HepG2 (cell line): ENCODE results near the gene SLC6A17. TPM values are rescaled to one million over a fixed set of nuclear protein-coding genes. Genes with fewer than 3 reads are reported as not detected.

Source experiments
- ATAC-seq: fragments of 200-7000 bp; cut with Tn5 transposase; 3 replicates; pipeline ENCODE4 v1.9.1; 2020; ENCODE audit warnings: mild to moderate bottlenecking, moderate library complexity
- BruUV-seq: library from RNA; stranded (reverse); fragments of 400-500 nt; replicated peaks from 2 replicates; lab custom pipeline; 2021; lab: Mats Ljungman, UMichigan
- CTCF ChIA-PET: fragments of 300-600 bp; formaldehyde crosslinking; extraction: SDS; loops from one replicate; lab custom pipeline; 2021; ENCODE audit warnings: low total read pairs, inconsistent platforms, low intra/inter-chr PET ratio; lab: Yijun Ruan, JAX
- POLR2A ChIA-PET: fragments of 350-600 bp; sonication (Branson Sonifier 250); formaldehyde crosslinking; loops from one replicate; lab custom pipeline; 2020; ENCODE audit warnings: antibody characterized with exemption, inconsistent platforms; lab: Yijun Ruan, JAX
- DNase-seq: peaks from one replicate; pipeline ENCODE4 v3.0.0-alpha.2; 2015; ENCODE audit warnings: low spot score
- FAIRE-seq: peaks from 3 replicates; lab custom pipeline; 2011; peaks lifted over from hg19 to GRCh38; lab: Jason Lieb, UNC
- H2AFZ ChIP-seq: one replicate; pipeline ENCODE4 v1.6.1; 2011; ENCODE audit warnings: low read length, inconsistent platforms
- H3K27ac ChIP-seq: fragments of 300-600 bp; 3 replicates; pipeline ENCODE4 v1.8.0; 2011; ENCODE audit warnings: mixed run types, mild to moderate bottlenecking, mixed read lengths, low read length, inconsistent platforms; ENCODE audit not compliant: insufficient read depth; ENCODE audit errors: extremely low read length
- H3K27me3 ChIP-seq, 2 experiments: fragments of 200-600 bp in 1 of 2; 2 replicates in 1 of 2; 3 replicates in 1 of 2; pipeline versions ENCODE4 v1.6.0 to v1.8.0; 2011; ENCODE audit warnings: low read length in 2 of 2, mild to moderate bottlenecking in 2 of 2, moderate library complexity in 2 of 2, inconsistent platforms in 1 of 2; ENCODE audit not compliant: insufficient read depth in 2 of 2, control insufficient read depth in 1 of 2
- H3K36me3 ChIP-seq, 2 experiments: fragments of 200-600 bp in 1 of 2; replicated peaks in 1 of 2; 2 replicates in 1 of 2; 3 replicates in 1 of 2; pipeline versions ENCODE4 v1.5.1 to v1.8.0; 2011; ENCODE audit warnings: low read length in 2 of 2, inconsistent platforms in 1 of 2; ENCODE audit not compliant: insufficient read depth in 2 of 2, control insufficient read depth in 1 of 2
- H3K4me1 ChIP-seq: 2 replicates; pipeline ENCODE4 v1.5.1; 2012; ENCODE audit warnings: low read length, inconsistent platforms; ENCODE audit not compliant: insufficient read depth
- H3K4me2 ChIP-seq: 2 replicates; pipeline ENCODE4 v1.6.0; 2011; ENCODE audit warnings: low read depth, low read length, inconsistent platforms
- H3K4me3 ChIP-seq, 3 experiments: fragments of 200-600 bp in 1 of 3; sonication (generic), shearing (Covaris generic) in 1 of 3; replicated peaks in 1 of 3; 2 replicates each; pipeline ENCODE4 v1.5.1; 2011 to 2016; ENCODE audit warnings: low read length in 3 of 3, inconsistent platforms in 2 of 3, low read depth in 2 of 3, mild to moderate bottlenecking in 2 of 3, control low read depth in 1 of 3, mixed read lengths in 1 of 3; ENCODE audit not compliant: insufficient read depth in 1 of 3
- H3K79me2 ChIP-seq: one replicate; pipeline ENCODE4 v1.6.1; 2011; ENCODE audit warnings: low read length, inconsistent platforms; ENCODE audit not compliant: insufficient read depth
- H3K9ac ChIP-seq: 2 replicates; pipeline ENCODE4 v1.6.0; 2011; ENCODE audit warnings: mild to moderate bottlenecking, low read depth, low read length, inconsistent platforms; ENCODE audit not compliant: insufficient read depth
- H3K9me3 ChIP-seq: 2 replicates; pipeline ENCODE4 v1.5.1; 2012; ENCODE audit warnings: mild to moderate bottlenecking, low read length
- H4K20me1 ChIP-seq: 2 replicates; pipeline ENCODE4 v1.6.0; 2011; ENCODE audit warnings: inconsistent platforms, mild to moderate bottlenecking, low read length, moderate library complexity; ENCODE audit not compliant: insufficient read depth
- AHDC1 ChIP-seq: sonication (generic); formaldehyde crosslinking; IDR thresholded peaks from 2 replicates; pipeline ENCODE4 v1.5.1; 2020; ENCODE audit warnings: mild to moderate bottlenecking, missing genetic modification reagents, borderline replicate concordance
- KLF11 ChIP-seq: IDR thresholded peaks from 2 replicates; pipeline ENCODE4 v1.6.1; 2016; ENCODE audit warnings: missing compliant biosample characterization
- KMT2B ChIP-seq: IDR thresholded peaks from 2 replicates; pipeline ENCODE4 v1.6.1; 2016; ENCODE audit warnings: missing genetic modification reagents, missing compliant biosample characterization
- NR3C1 ChIP-seq: sonication (generic); formaldehyde crosslinking; IDR thresholded peaks from 2 replicates; pipeline ENCODE4 v1.4.0; 2020; ENCODE audit warnings: missing genetic modification reagents
- PAX8 ChIP-seq: sonication (generic); formaldehyde crosslinking; IDR thresholded peaks from 2 replicates; pipeline ENCODE4 v1.8.0; 2022; ENCODE audit warnings: mild to moderate bottlenecking, missing genetic modification reagents, borderline replicate concordance
- POGZ ChIP-seq: sonication (generic); formaldehyde crosslinking; IDR thresholded peaks from 2 replicates; pipeline ENCODE4 v1.4.0; 2020; ENCODE audit warnings: mild to moderate bottlenecking, missing genetic modification reagents
- RFX1 ChIP-seq: fragments of 450-650 bp; IDR thresholded peaks from 2 replicates; pipeline ENCODE4 v1.6.1; 2017
- RORA ChIP-seq: sonication (generic); formaldehyde crosslinking; IDR thresholded peaks from 2 replicates; pipeline ENCODE4 v1.5.0; 2020; ENCODE audit warnings: mild to moderate bottlenecking, missing genetic modification reagents, moderate library complexity
- YEATS2 ChIP-seq: sonication (generic); formaldehyde crosslinking; IDR thresholded peaks from 2 replicates; pipeline ENCODE4 v1.4.0; 2020; ENCODE audit warnings: missing genetic modification reagents, borderline replicate concordance
- YY1 ChIP-seq: IDR thresholded peaks from 2 replicates; pipeline ENCODE4 v1.6.1; 2011; ENCODE audit warnings: low read length, low read depth, moderate library complexity, mild to moderate bottlenecking; ENCODE audit not compliant: insufficient read depth, insufficient replicate concordance
- ZBTB49 ChIP-seq: sonication (generic); formaldehyde crosslinking; IDR thresholded peaks from 2 replicates; pipeline ENCODE4 v1.4.0; 2020; ENCODE audit warnings: missing genetic modification reagents, borderline replicate concordance
- ZNF446 ChIP-seq: sonication (generic); formaldehyde crosslinking; IDR thresholded peaks from 2 replicates; pipeline ENCODE4 v1.5.0; 2020; ENCODE audit warnings: mild to moderate bottlenecking, missing genetic modification reagents
- WGBS: methylation state at CpG from one replicate; pipeline ENCODE4 v1.1.6; 2017; ENCODE audit warnings: low lambda C conversion rate; 5-methylcytosine and 5-hydroxymethylcytosine counted together
- in situ Hi-C: cut with HindIII; loops from 2 replicates; pipeline ENCODE4 v1.10.0; 2017; ENCODE audit warnings: low pct_unique_long_range_greater_than_20kb; ENCODE audit not compliant: extremely low pct_ligation_motif_present
- intact Hi-C: fragments of 100-400 bp; cut with micrococcal nuclease; formaldehyde crosslinking; loops from one replicate; pipeline ENCODE4 v1.10.0; 2022; ENCODE audit not compliant: unreplicated experiment
- polyA plus RNA-seq, 8 experiments: library from polyadenylated mRNA; depleted of rRNA in 3 of 8; stranded (reverse) in 7 of 8; unstranded in 1 of 8; fragments of >200 nt; fragmentation: Illumina TruSeq in 4 of 8; extraction: Trizol in 4 of 8; gene quantifications; 2 replicates each; pipeline versions ENCODE4 v1.2.1 to v1.2.3, GENCODE V29; 2011 to 2016; ENCODE audit warnings: low read depth in 4 of 8, missing spikeins in 1 of 8, mixed read lengths in 1 of 8; ENCODE audit not compliant: insufficient read depth in 1 of 8
- total RNA-seq, 5 experiments: library from RNA; depleted of rRNA; stranded (reverse); fragments of >200 nt; fragmentation: Illumina TruSeq; extraction: Trizol; gene quantifications; 2 replicates each; pipeline ENCODE4 v1.2.3, GENCODE V29; 2016; ENCODE audit warnings: low read depth in 1 of 5

The SLC6A17 gene
- total and polyA plus RNA-seq, 2 of the 13 experiments (the other 11 are each of a cell fraction or from before 2014, with no cell fraction given): not detected

GRCh38 chr1:110220324-110220723 is 70.0 kb downstream of the SLC6A17 start:
- no peaks in the 10 kb centered on the region for H3K36me3 ChIP-seq
- no TSS peak for BruUV-seq
- H2AFZ ChIP-seq: no peak overlapping the region
- ChIA-PET CTCF (no interaction called here), POLR2A (no interaction called here)
- H3K27ac ChIP-seq: no peak overlapping the region
- no peak overlapping the region for H3K4me3 ChIP-seq
- no peak for FAIRE-seq
- H3K9me3 ChIP-seq: no peaks in the 10 kb centered on the region
- no peaks in the 10 kb centered on the region; a peak in 1 of 5 replicates for H3K27me3 ChIP-seq
- WGBS: 5% methylated on average over 5 of the region's 5 CpGs
- no peaks in the 10 kb centered on the region for H4K20me1 ChIP-seq
- in situ Hi-C loops (no loop called here), intact Hi-C loops (no loop called here)
- peaks cover 12% of the 10 kb centered on the region; the same call in 1 of the 2 replicates for H3K4me1 ChIP-seq
- TF ChIP-seq RORA (CRISPR knock-in tag): no peak
- DNase-seq: no peak
- no peak for ATAC-seq
- no peak overlapping the region for H3K4me2 ChIP-seq
- H3K9ac ChIP-seq: no peak overlapping the region
- no peaks in the 10 kb centered on the region for H3K79me2 ChIP-seq

- H3K4me2 ChIP-seq: no peak overlapping the region
- no TSS peak for BruUV-seq
- ChIA-PET CTCF (no interaction called here), POLR2A (no interaction called here)
- H2AFZ ChIP-seq: no peak overlapping the region
- FAIRE-seq: no peak
- H3K4me1 ChIP-seq: peaks cover 12% of the 10 kb centered on the region; the same call in 1 of the 2 replicates
- H3K27ac ChIP-seq: no peak overlapping the region
- no peak for ATAC-seq
- 60% methylated on average over 3 of the region's 4 CpGs for WGBS
- H3K27me3 ChIP-seq: peaks cover 0 to 4% of the 10 kb centered on the region in 2 experiments; a peak in 1 of 5 replicates
- no peak overlapping the region for H3K9ac ChIP-seq
- intact Hi-C loops (no loop called here), in situ Hi-C loops (no loop called here)
- H3K79me2 ChIP-seq: no peaks in the 10 kb centered on the region
- H4K20me1 ChIP-seq: no peaks in the 10 kb centered on the region
- no peak overlapping the region for H3K4me3 ChIP-seq
- no peaks in the 10 kb centered on the region for H3K9me3 ChIP-seq
- no peak for DNase-seq
- H3K36me3 ChIP-seq: no peaks in the 10 kb centered on the region
- TF ChIP-seq KLF11: no peak
- no peak for TF ChIP-seq ZNF446 (CRISPR knock-in tag)
- no peak for TF ChIP-seq NR3C1 (CRISPR knock-in tag)
- no peak for TF ChIP-seq YY1
- TF ChIP-seq AHDC1 (CRISPR knock-in tag): no peak
- no peak for TF ChIP-seq PAX8 (CRISPR knock-in tag)
- no peak for TF ChIP-seq ZBTB49 (CRISPR knock-in tag)
- no peak for TF ChIP-seq RFX1
- TF ChIP-seq YEATS2 (CRISPR knock-in tag): no peak
- no peak for TF ChIP-seq POGZ
- TF ChIP-seq KMT2B: no peak
Observed at GRCh38 chr1:110221119-110221518, 70.8 kb downstream of the SLC6A17 start.
